ENCODE measurements around the gene VMAC.

VMAC gene

DNA sequence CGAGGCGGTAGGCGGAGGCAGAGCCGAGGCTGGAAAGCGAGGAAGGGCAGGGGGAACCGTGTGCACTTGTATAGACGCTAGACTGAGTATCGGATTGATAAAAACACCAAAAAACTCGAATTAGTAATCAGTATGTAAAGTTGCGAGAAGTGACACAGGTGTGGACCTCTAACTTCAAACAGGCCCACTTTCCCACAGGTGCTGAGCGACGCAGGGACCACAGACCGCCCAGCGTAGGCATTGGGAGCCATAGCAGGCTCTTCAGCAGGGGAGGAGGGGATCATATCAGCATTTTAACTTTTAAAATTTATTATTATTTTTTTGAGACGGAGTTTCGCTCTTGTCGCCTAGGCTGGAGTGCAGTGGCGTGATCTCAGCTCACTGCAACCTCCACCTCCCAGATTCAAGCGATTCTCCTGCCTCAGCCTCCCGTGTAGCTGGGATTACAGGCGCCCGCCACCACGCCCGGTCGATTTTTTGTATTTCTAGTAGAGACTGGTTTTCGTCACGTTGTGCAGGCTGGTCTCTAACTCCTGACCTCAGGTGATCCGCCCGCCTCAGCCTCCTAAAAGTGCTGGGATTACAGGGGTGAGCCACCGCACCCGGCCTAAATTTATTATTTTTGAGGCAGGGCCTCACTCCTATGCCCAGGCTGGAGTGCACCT, 574 bp downstream of the VMAC start:
- no peak for DNase-seq (ENCODE audit: low spot score)

DNA sequence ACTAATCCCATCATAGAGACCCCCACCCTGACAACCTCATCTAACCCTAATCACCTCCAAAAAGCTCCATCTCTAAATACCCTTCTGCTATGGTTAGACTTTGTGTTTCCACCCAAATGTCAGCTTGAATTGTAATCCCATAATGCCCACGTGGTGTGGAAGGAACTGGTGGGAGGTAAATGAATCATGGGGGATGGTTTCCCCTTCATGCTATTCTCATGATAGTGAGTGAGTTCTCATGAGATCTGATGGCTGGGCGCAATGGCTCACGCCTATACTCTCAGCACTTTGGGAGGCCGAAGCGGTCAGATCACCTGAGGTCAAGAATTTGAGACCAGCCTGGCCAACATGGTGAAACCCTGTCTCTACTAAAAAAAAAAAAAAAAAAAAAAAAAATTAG, 2.6 kb downstream of the VMAC start:
- DNase-seq (ENCODE audit: low spot score): no peak

DNA sequence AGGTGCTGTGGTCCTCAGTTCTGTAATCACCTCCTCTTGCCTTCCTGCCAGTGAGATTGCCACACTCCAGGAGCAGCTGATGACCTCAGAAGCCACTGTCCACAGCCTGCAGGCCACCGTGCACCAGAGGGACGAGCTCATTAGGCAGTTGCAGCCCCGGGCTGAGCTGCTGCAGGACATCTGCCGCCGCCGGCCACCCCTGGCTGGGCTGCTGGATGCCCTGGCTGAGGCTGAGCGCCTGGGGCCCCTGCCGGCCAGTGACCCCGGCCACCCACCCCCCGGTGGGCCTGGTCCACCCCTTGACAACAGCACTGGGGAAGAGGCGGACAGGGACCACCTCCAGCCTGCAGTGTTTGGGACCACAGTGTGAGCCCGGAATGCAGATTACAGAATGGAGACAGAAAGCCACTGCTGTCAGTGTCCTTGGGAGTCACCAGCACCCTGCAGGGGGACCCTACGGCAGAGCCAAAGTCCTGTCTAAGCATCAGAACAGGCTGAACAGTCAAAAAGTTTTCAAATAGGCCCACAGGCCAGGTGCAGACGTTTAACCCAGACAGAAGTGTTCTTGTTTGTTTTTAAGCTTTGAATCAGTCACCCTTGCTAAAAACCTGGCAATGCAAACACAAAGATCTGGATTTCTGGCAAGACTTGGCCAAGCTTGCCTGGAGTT, 4.2 kb downstream of the VMAC start:
- no peak for DNase-seq (ENCODE audit: low spot score)

DNA sequence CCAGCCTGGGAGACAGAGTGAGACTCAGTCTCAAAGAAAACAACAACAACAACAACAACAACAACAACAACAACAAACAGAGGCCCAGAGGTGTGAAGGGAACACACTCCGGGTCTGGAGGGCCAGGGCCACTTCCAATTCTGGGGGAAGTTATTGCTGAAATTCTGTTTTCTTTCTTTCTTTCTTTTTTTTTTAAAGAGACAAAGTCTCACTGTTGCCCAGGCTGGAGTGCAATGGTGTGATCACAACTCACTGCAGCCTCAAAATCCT, 5.9 kb downstream of the VMAC start:
- DNase-seq (ENCODE audit: low spot score): no peak

DNA sequence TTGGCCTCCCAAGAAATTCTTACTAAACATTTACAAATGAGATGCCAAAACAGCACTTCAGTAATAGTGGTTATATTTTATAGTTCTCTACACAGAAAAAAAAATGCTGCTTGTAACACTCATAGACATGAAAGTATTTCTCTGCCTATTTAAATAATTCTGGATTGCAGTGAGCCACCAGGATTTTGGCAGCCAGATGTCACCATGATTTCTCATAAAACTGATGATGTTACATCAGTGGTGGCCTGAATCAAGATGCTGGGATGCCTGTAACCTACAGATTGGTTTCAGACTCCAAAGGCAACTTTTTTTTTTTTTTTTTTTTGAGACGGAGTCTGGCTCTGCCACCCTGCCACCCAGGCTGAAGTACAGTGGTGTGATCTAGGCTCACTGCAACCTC, 6.7 kb downstream of the VMAC start:
- no peak for DNase-seq (ENCODE audit: low spot score)

DNA sequence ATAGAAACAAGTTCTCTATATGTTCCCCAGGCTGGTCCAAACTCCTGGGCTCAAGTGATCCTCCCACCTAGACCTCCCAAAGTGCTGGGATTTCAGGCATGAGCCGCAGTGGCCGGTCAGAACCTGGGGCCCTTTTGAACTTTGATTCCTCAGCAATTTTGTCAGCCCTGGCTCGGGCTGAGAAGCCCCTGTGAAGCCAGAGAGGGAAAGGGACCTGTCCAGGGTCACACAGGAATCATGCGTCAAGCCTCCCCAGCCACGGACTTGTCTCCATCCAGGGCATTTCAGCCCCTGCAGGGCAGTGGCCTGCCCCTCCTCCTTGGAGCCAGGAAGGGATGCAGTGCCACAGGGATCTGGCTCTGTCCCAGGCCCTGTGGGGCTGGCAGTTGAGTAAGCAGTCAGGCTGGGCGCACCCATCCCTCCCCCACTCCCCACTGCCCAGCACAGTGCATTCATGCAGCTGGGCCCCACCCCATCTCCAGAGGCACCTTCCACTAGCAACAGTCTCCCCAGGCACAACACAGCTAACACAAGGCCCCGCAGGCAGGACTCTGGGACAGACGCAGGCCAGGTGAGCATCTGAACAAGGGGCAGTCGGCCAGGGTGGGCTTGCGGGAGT, 9.2 kb downstream of the VMAC start, which contains the start of gene CAPS:
Gene CAPS, plus strand, starts transcription at position 516 of the 619 bp plus-strand sequence. CDS start 153 bp downstream, outside the sequence.
- no peak for DNase-seq (ENCODE audit: low spot score)

DNA sequence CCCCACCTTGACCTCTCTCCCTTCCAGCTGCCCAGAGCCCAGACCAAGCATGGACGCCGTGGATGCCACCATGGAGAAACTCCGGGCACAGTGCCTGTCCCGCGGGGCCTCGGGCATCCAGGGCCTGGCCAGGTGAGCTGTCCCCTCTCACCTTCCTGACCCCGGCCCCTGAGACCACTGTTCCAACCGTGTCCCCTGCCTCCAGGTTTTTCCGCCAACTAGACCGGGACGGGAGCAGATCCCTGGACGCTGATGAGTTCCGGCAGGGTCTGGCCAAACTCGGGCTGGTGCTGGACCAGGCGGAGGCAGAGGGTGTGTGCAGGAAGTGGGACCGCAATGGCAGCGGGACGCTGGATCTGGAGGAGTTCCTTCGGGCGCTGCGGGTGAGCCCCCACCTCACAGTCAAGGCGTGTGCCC, 9.7 kb downstream of the VMAC start:
- DNase-seq (ENCODE audit: low spot score): no peak

DNA sequence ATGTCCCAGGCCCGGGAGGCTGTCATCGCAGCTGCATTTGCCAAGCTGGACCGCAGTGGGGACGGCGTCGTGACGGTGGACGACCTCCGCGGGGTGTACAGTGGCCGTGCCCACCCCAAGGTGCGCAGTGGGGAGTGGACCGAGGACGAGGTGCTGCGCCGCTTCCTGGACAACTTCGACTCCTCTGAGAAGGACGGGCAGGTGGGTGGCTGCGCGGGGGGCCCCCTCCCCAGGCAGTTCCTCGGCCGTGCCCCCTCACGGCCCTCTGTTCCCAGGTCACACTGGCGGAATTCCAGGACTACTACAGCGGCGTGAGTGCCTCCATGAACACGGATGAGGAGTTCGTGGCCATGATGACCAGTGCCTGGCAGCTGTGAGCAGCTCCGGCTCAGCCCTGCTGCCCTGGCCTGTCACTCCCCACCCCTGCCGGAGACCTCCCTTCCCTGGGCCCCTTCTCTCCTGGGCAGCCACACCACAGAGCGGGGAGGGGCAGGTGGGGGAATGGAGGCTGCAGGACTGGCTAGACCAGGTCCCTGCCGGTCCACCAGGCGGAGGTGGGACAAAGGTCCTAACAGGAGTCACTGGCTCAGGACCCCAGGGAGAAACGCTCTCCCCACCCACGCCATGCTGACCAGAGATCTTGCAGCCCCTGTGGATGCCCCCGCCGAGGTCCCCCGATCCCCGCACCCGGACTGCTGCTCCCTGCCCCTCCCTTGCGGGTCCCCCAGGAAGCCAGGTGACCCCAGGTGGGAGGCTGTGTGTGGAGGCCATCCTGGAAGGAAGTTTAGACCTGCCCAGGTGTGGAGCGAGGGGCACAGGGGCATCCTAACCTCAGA, 10.5 kb downstream of the VMAC start:
- no peak for DNase-seq (ENCODE audit: low spot score)

DNA sequence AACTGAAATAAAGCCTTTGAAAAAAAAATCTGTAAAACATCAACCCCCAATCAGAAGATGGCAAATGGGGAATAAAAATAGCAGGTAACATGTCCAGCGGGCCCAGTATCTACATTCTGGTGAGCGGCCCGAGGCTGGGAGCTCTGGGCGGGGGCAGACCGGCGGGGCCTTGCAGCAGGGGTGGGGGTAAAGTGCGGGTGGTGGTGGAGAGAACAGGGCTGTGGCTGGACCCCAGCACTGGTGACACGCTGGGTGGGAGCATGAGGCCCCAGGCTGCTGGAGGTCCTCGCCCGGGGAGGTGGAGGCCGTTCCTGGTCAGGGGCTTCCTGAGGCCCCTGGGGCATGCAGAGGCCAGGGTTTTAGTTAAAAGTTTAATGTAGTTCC, 11.1 kb downstream of the VMAC start:
- DNase-seq (ENCODE audit: low spot score): no peak

DNA sequence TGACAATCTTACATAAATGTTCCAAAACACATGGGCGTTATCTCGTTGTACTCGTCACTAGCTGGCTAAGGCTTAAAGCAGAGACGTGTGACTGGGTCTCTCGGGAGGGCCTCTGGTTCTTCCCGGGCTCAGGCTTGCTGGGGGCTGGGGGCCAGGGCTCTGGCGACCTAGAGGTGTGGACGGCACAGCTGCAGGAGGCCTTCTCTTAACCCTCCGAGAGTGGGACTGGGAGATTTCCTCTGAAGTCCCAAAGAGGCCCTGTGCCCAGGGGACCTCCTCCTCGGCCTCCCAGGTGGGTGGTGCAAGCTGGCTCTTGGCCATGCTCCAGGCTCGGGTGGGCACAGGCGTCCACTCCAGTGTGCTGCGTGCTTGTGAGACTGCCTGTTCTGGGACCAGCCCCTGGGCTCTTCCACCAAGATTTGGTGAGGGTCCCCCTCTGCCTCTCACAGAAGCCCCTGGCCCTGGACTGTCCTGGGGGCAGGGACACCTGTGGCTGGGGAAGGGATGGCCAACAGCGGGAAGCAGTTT, 11.6 kb downstream of the VMAC start:
- DNase-seq (ENCODE audit: low spot score): no peak

DNA sequence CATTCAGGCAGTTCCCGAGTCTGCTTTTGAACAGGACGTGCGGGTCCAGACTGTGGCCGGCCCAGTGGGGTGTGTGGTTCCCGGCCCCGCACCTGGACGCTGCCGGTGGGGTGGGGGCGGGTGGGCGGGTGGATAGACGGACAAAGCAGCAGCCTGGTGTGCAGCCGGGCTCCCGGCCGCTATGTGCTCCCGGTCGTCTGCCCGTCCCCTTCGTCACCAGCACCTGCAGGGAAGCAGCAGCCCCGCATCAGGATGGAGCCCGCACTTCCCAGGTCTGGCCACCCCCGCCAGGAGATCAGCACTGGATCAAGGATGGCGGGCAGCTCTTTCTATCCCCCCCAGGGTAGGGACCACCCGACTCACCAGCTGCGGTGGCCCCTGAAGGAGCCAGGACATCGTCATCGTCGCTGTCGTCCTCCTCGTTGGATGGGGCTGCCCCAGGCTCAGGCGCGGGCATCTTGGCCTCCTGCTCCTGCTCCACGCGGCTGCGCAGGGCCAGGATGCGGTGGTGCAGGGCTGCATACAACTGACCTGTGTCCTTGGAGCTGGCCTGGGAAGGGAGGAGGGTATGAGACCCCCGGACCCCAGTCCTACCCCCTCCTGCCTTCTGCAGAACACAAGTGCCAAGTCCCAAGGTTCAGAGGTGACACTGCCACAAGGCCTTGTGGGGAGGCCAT, 12.9 kb downstream of the VMAC start:
- DNase-seq (ENCODE audit: low spot score): no peak

DNA sequence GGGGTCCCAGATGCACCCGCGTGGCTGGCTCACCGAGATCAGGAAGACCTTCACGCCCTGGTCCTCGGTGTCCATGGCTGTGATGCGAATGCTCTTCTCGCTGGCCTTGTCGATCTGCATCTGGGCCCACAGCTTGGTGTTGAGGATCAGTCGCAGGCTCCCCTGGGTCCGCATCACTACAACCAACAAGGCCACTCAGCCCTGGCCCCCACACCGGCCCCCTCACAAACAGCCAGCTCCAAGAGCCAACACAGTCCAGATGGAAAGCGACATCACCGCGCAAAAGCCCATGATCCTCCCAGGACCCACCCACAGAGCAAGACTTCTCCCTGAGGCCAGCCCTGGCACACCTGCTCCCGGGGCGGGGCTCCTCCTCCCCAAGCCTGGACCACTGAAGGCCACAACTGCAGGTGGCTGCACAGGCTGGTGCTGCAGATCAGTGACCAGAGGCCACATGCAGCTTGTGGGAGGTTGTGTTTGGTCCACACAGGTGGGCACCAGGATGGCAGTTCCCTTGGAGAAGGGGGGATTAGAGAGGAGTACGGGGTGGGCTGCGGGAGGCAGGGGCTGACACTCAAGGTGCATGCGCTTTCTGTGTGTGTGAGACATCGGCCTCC, 13.9 kb downstream of the VMAC start:
- no peak for DNase-seq (ENCODE audit: low spot score)

DNA sequence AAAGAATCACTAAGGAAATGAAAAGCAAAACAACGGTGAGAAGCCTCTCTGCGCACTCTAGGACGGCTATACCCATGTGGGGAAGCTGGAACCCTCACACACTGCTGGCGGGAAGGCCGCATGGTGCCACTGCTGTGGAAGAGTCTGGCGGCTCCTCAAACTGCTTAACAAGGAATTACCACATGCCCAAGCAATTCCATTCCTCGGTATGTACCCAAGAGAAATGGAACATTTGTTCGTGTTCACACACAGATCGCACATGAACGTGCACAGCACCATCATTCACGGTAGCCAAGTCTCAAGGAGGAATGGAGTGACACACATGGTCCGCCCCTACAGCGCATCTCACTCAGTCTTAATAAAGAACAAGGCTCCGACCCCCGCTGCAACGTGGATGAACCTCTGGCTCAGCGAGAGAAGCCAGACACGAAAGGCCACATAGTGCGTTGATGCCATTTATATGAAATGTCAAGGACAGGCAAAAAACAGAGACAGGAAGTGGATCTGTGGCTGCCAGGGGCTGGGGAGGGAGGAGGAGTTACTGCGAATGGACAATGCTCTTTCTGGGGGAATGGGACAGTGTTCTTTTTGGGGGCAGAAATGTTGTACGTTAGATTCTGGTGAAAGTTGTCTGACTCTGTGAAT, 17.0 kb downstream of the VMAC start:
- no peak for DNase-seq (ENCODE audit: low spot score)

DNA sequence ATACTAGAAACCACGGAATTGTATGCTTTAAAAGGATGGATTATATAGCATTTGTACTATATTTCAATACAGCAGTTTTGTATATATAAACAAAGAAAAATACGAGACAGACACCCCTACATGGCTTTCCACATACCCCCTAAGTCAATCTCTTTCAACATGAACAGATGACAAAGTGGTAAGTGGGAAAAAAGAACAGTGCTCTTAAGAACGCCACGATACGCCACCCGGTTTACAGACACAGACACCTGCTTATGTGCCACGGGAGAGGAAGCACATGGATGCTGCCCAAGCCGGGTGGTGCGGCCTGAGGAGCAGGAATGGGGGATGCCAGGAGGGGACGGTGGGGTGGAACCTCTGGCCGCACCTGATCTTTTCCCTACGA, 17.5 kb downstream of the VMAC start:
- DNase-seq (ENCODE audit: low spot score): no peak

DNA sequence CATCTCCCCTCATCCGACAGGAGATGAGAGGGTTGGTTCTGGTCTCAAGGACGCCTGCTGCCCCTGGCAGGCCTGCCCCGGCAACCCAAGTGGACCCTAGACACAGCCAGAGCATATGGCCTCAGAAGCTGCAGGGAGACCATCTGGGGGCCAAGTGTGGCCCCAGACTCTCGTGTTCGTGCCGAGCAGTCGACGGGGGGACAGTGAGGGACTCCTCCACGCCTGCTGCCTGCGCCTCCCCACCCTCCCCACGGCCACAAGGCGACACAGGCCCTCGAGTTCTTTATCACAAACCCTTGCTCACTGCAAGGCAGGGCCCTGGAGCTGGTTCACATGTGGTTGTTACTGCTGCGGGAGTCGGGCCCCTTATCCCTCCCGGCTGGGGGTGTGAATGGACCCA, 18.7 kb downstream of the VMAC start:
- DNase-seq (ENCODE audit: low spot score): no peak

DNA sequence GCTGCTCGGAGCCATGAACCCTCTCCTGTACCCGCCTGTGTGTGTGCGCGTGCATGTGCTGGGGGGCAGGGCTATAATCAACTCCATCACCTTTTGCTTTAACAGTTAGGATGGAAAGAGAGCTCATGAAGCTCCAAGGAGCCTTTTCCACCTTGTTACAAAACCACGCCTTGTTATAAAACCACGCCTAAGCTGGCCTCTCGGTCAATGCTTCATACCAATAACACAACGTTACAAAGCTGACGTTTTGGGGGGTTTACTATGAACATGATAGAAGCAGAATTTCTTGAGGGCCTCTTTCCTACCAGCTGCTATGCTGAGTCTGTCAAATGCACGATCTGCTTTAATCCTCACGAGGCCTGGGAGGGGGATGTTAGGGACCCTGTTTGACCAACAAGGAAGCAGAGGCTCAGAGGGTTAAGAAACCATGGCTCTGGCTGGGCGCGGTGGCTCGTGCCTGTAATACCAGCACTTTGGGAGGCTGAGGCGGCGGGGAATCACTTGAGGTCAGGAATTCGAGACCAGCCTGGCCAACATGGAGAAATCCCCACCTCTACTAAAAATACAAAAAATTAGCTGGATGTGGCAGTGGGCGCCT, 21.3 kb downstream of the VMAC start:
- DNase-seq (ENCODE audit: low spot score): no peak

DNA sequence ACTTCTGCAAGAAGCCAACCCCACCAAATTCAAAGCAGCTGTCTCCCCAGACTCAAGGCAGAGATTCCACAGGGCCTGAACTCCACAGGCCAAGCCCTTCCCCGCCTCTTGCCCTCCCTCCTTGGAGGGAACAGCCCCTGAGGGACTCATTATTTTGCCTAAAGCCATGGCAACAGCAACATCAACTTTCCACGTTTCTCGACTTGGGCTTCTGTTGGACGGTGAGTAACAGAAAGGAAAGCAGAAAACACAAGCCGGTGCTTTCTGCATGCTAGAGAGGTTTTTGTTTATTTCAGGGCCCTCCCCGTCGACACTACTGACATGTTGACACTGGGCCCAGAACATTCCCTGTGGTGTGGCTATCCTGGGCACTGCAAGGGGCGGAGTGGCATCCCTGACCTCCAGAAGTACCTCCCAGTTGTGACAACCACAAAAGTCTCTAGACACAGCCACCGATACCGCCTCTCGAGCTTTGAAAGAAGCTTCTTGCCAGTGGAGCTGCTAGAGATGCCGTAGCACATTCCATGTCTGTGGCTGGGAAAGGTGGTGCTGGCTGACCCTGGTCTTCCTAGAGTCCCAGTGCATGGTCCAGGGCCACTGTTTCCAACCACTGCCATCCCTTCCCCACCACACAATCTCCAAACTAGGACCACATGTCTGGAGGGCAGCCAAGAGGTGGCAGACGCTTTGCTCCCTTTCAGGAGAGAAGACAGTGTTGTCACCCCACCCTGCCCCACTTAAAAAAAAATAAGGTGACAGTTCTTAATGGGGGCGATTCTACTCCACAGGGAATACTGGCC, 22.2 kb downstream of the VMAC start:
- DNase-seq (ENCODE audit: low spot score): no peak

DNA sequence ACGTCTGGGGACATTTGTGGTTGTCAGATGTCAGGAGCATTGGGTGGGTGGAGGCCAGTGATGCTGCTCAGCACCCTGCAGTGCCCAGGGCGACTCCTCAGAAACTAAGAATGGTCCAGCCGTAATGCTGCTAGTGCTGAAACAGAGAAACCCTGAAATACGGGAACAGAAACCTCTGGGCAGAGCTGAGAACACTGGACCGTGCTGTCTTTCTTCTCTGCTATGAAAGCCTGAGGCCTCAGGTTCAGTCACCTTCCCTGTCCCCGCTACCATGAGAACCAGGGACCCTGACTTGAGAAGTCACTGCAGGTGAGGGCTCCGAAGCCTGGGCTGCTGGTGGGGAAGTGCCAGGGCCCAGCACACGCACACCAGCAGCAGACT, 22.8 kb downstream of the VMAC start:
- no peak for DNase-seq (ENCODE audit: low spot score)

DNA sequence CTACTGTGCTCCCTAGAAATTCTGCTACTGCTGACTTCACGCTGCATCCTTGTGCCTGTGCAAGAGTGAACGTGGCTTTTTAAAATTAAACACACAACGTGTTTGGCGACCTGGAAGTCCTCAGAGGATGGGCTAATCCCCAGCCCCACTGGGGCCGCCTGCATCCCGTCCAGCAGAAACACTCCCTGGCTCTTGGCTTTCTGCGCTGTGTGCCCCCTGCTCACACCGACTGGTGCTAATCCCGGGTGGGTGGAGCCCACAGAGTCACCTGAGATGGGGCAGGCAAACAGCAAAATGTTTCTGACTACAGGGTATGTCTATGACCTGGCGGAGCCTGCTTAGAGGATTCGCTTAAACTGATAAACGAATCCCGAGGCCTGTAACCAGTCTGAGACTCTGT, 24.5 kb downstream of the VMAC start:
- DNase-seq (ENCODE audit: low spot score): no peak

DNA sequence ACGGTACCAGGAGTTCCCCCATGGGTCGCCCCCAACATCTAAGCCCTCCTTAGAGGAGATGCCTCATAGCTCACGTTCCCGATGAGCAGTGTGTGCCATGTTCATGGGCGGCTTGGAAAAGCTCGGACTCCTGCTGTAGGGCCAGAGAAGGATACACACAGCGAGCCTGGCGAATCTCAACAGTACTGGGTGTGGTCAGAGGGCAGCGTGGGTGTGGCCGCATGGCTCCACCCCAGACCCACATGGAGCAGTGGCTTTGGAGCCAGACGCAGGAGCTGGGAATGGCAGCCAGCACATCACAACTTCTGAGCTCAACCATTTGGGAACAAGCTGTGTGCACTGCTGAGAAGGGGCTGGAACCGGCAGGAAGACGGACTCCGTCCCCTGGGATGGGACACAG, 25.0 kb downstream of the VMAC start:
- no peak for DNase-seq (ENCODE audit: low spot score)

All from CD4-positive, alpha-beta T cell treated with Interleukin-6 at 100 ng/mL for 8 hours (primary cell).